DMS114 treated with DMSO at 0.1 percent for 48 hours (cell line): ENCODE results near the gene C16orf87.

ENCODE experiments used
- DNase-seq: peaks from one replicate; lab custom pipeline; 2025; ENCODE audit not compliant: unreplicated experiment; lab: John Stamatoyannopoulos, UW

Gene C16orf87

GRCh38 chr16:46759309-46759708 is 71.7 kb downstream of the C16orf87 start:
- no peak for DNase-seq

DNA sequence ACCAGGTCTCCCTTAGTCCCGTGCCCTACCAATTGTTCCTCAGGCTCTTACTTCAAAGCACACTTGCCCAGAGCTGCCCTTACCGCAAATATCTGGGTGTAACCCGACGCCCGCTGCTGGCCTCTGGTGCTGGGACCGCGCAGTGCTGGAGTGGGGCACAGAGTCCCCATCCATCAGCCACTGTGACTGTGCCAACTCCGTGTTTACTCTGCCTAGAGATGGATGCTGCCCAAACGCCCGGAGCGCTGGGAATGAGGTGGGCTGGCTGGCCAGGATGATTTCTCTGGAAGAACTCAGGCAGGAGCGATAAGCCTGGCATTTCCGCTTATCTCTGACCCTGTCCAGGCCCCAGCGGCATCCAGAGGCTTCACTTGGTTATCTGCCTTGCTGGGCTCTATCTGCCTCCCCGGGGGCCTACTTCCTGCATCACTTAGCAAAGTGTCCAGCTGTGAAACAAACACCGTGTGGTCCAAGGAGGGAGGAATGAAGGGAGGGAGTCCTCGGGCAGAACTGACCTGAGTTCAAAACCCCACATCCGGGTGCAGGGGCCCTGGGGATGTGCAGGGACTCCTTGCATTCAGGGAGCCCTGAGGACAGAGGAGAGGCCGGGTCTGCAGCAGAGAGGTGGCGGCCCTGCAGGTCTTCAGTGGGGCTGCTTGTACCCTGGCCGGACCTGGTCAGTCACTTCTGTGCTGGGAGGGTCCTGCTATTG is 73.5 kb downstream of the C16orf87 start:
- no peak for DNase-seq

GRCh38 chr16:46756772-46757171 is 74.2 kb downstream of the C16orf87 start:
- no peak for DNase-seq

DNA sequence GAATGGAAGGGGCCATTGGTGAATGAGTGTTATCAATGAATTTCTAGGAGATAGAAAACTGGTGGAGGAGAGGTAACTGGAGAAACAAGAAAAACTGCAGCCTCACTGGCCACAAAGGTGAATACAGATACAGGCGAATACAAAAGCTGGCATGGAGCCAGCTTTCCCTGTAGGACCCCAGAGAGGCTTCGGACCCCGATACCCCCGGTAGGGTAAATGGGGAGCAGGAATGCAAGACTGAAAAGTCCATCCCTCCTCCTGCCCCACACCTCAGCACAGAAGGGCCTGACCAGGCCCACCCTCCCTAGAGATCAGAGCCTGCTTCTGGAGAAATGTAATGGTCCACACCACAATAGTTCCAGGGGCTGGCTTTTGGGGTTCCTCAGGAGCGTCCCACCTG is 78.0 kb downstream of the C16orf87 start:
- DNase-seq: no peak

- no peak for DNase-seq
These were observed 79.6 kb downstream of the C16orf87 start for GRCh38 chr16:46751381-46751780.

DNA sequence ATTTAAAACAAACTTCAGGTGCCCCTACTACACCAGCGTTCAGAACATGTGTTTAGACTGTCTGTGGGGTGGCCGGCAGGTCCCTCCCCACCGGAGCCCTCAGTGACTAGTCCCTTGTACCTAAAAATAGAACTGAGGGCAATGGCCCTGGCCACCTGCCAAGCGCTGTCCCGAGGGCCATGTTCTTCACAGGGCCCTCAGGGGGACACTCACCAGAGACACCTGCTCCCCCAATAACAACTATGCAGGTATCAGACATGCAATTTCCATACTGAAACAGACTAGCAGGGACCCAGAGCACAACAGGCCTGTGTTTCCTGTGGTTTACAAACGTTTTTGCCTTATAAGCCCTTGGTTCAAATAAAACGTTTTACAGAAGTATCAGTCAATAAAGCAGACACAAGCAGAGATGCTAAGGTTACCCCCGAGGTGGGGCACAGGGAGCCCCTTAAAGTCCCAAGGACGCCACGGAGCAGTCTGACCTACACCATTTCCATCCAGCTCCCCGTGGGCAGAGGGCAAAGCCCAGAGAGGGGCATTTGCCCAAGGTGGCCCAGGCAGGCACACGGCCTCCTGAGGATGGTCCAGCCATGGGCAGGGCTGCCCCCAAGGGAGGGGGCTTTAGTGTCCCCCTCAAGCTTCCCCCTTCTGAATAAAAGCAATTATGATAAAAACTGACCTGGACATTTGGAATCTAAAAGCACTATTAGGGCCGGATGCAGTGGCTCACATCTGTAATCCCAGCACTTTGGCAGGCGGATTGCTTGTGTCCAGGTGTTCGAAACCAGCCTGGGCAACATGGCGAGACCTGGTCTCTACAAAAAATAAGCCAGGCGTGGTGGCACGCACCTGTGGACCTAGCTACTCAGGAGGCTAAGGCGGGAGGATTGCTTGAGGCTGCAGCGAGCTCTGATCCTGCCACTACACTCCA is 81.9 kb downstream of the C16orf87 start:
- DNase-seq: no peak

DNA sequence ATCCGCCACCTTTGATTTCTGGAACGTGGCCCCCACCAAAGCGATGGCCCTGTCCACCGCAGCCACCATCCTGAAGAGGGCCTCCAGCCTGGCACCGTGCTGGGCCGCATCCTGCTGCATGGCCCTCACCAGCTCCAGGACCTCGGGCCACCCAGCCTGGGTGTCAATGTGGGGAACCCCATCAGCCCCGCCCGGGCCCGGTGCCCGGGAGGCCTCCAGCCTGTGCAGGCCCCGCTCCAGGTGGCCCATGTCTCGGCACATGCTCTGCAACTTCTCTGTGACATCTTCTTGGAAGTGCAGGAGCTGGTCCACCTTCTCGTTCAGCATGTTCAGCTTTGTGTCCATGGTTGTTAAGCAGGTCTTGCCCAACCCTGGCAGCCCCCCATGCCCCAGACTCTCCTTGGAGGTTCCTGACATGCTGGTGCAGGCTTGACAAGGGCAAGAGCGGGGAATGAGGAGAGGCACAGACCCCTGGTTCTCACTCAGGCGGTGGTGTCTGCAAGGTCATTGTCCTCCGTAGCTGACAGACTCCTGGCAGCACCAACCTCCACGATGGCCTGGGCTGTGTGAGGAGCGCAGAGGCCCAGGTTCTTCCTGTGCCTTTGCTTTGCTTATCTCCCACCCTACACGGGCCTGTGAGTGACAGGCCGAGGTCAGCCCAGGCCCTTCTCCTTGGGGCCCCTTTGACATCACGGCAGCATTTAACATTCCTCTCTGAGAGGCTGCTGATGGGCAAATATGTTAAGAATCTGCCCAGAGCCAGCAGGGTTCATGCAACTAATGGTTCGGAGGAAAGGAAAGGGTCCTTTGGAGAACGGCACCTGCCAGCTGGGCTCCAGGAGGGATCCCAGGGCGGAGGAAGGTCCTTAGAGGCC is 83.0 kb downstream of the C16orf87 start, which contains the start of gene MYLK3:
MYLK3 (minus strand) TSS at position 568 of the 875 bp plus-strand sequence; CDS start at position 417, 151 bp downstream.
- DNase-seq: no peak

DNA sequence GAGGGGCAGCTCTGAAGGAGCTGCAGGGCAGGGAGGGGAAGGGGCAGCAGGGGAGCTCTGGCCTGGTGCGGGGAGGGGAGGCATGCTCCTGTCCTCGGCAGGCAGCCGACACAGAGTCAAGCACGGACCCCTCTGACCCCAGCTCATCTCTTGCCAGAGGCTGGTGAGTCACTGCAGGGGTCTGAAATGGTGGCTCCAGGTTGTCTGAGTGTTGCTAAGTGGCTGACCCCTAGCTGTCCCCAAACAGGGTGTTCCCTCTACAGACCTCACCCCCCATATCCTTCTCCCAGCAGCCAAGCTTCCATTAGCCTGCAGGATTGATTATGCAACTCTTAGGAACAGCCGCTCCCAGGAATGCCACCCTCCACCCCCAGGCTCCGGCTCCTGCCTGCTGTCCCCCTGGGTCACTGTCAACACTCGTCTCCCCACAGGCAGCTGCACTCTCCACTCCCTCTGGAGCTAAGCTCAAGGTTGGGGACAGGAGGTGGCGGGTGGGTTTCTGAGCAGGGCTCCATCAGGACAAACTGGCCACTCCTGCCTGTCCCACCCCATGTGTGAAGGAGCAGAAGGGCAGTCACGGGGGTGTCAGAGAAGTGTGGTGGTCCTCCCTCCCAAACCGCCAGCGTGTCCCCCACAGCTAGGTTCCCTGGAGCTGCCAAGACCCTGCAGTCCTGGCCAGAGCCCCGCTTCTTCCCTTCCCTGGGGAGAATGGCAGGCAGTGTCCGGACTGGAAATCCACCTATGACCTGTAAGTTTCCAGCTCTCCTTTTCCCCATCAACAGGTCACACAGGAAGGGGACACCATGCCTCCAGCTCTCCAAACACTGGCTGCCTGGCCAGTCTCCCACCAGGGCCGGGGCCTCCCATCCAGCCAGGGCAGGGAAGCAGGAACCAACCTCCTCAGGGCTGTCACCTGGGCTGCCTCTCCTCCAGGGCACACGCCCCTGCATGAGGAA is 83.9 kb downstream of the C16orf87 start:
- DNase-seq: no peak
